Gastrocnemius medialis (tissue), 4 donors: ENCODE measurements around the gene HYAL3.

Source experiments
- CTCF ChIP-seq, 5 experiments: fragments of 450-650 bp in 3 of 5; fragments of 200-600 bp in 2 of 5; sonication (generic) in 2 of 5; IDR thresholded peaks in 4 of 5; conservative IDR thresholded peaks in 1 of 5; 1 replicate in 4 of 5; 2 replicates in 1 of 5; pipeline ENCODE4 v1.5.1; 2016 to 2019; ENCODE audit warnings: antibody characterized with exemption in 5 of 5, mild to moderate bottlenecking in 3 of 5, moderate library complexity in 3 of 5
- POLR2A ChIP-seq, 2 donors: fragments of 450-650 bp; IDR thresholded peaks; one replicate each; pipeline ENCODE4 v1.6.1; 2017; ENCODE audit warnings: antibody characterized with exemption in 2 of 2, mild to moderate bottlenecking in 2 of 2, moderate library complexity in 2 of 2

- no peak for TF ChIP-seq CTCF (IDR thresholded peaks at IDR 0.05 in 4 of 5, conservative IDR thresholded peaks at IDR 0.05 in 1 of 5)
- no peak for TF ChIP-seq POLR2A (IDR thresholded peaks at IDR 0.05)
These were observed 46.5 kb upstream of the HYAL3 start, which contains the start of gene ZMYND10 for GRCh38 chr3:50345586-50346234.
